GM12878 (cell line): ENCODE results near the gene ZNF469. TPM values are rescaled to one million over a fixed set of nuclear protein-coding genes. Genes with fewer than 3 reads are reported as not detected.

Experiments used
- ATAC-seq: fragments of 200-7000 bp; cut with Tn5 transposase; 3 replicates; pipeline ENCODE4 v1.9.1; 2020; ENCODE audit warnings: mild to moderate bottlenecking, moderate library complexity
- BruUV-seq: library from RNA; stranded (reverse); fragments of 400-500 nt; replicated peaks from 2 replicates; lab custom pipeline; 2021; lab: Mats Ljungman, UMichigan
- CTCF ChIA-PET: fragments of 300-600 bp; sonication (Branson Sonifier 250); formaldehyde crosslinking; extraction: SDS; loops from one replicate; lab custom pipeline; 2021; ENCODE audit warnings: inconsistent platforms; lab: Yijun Ruan, JAX
- POLR2A ChIA-PET: fragments of 350-600 bp; formaldehyde crosslinking; extraction: SDS; loops from one replicate; lab custom pipeline; 2021; ENCODE audit warnings: inconsistent platforms; lab: Charles Lee
- RAD21 ChIA-PET: fragments of 300-600 bp; sonication (Branson Sonifier 250); formaldehyde crosslinking; loops from one replicate; lab custom pipeline; 2023; ENCODE audit warnings: antibody characterized with exemption; ENCODE audit not compliant: unreplicated experiment; lab: Charles Lee
- SMC1A ChIA-PET: fragments of 300-600 bp; sonication (Branson Sonifier 250); formaldehyde crosslinking; loops from one replicate; lab custom pipeline; 2023; ENCODE audit not compliant: unreplicated experiment, uncharacterized antibody; lab: Charles Lee
- DNase-seq: peaks from one replicate; pipeline ENCODE4 v3.0.0-alpha.2; 2011; ENCODE audit warnings: low read depth, low spot score
- FAIRE-seq: peaks from 3 replicates; lab custom pipeline; 2011; peaks lifted over from hg19 to GRCh38; lab: Jason Lieb, UNC
- H2AFZ ChIP-seq: 2 replicates; pipeline ENCODE4 v1.6.0; 2011; ENCODE audit warnings: low read depth, low read length, control low read depth; ENCODE audit not compliant: control insufficient read depth
- H3K27ac ChIP-seq: 2 replicates; pipeline ENCODE4 v1.5.1; 2011; ENCODE audit warnings: control low read depth; ENCODE audit not compliant: control insufficient read depth, insufficient read depth
- H3K27me3 ChIP-seq, 2 experiments: replicated peaks in 1 of 2; 2 replicates each; pipeline versions ENCODE4 v1.6.0 to v1.6.1; 2011; ENCODE audit warnings: low read length in 1 of 2; ENCODE audit not compliant: control insufficient read depth in 2 of 2, insufficient read depth in 2 of 2
- H3K36me3 ChIP-seq, 2 experiments: 2 replicates each; pipeline ENCODE4 v1.5.1; 2011; ENCODE audit warnings: low read length in 1 of 2; ENCODE audit not compliant: control insufficient read depth in 2 of 2, insufficient read depth in 2 of 2
- H3K4me1 ChIP-seq: 2 replicates; pipeline ENCODE4 v1.6.1; 2011; ENCODE audit warnings: mild to moderate bottlenecking, low read length, moderate library complexity, mixed read lengths; ENCODE audit not compliant: control insufficient read depth, insufficient read depth
- H3K4me2 ChIP-seq: 2 replicates; pipeline ENCODE4 v1.6.0; 2011; ENCODE audit warnings: control low read depth; ENCODE audit not compliant: control insufficient read depth, insufficient read depth
- H3K4me3 ChIP-seq: fragments of 200-600 bp; sonication (generic); 2 replicates; pipeline ENCODE4 v1.5.1; 2016
- H3K79me2 ChIP-seq: 2 replicates; pipeline ENCODE4 v1.6.0; 2011; ENCODE audit warnings: low read length; ENCODE audit not compliant: control insufficient read depth, insufficient read depth
- H3K9ac ChIP-seq: 2 replicates; pipeline ENCODE4 v1.8.0; 2011; ENCODE audit warnings: low read length, control low read depth, mixed read lengths; ENCODE audit not compliant: control insufficient read depth, insufficient read depth
- H3K9me3 ChIP-seq: replicated peaks from 3 replicates; pipeline ENCODE4 v1.5.1; 2011; ENCODE audit warnings: mild to moderate bottlenecking, low read length; ENCODE audit not compliant: control insufficient read depth, insufficient read depth
- H4K20me1 ChIP-seq: 2 replicates; pipeline ENCODE4 v1.6.0; 2011; ENCODE audit not compliant: control insufficient read depth, insufficient read depth
- CBFB ChIP-seq: IDR thresholded peaks from 2 replicates; pipeline ENCODE4 v1.6.1; 2016; ENCODE audit warnings: antibody characterized with exemption, low read depth
- EGR1 ChIP-seq, 2 experiments: IDR thresholded peaks; 1 replicate in 1 of 2; 2 replicates in 1 of 2; pipeline ENCODE4 v1.6.1; 2011 to 2012; ENCODE audit warnings: low read depth in 2 of 2, low read length in 2 of 2, borderline replicate concordance in 1 of 2, mild to moderate bottlenecking in 1 of 2, moderate library complexity in 1 of 2
- ETV6 ChIP-seq, 2 experiments: fragments of 450-650 bp in 1 of 2; IDR thresholded peaks in 1 of 2; conservative IDR thresholded peaks in 1 of 2; 2 replicates each; pipeline ENCODE4 v1.6.1; 2014; ENCODE audit warnings: antibody characterized with exemption in 1 of 2, borderline replicate concordance in 1 of 2, low read depth in 1 of 2, mild to moderate bottlenecking in 1 of 2, moderate library complexity in 1 of 2
- EZH2 ChIP-seq: IDR thresholded peaks from 2 replicates; pipeline ENCODE4 v1.6.1; 2012; ENCODE audit warnings: low read depth, mild to moderate bottlenecking, control low read depth, inconsistent platforms, low read length, borderline replicate concordance; ENCODE audit not compliant: control insufficient read depth
- NR2F1 ChIP-seq: fragments of 450-650 bp; conservative IDR thresholded peaks from 2 replicates; pipeline ENCODE4 v1.6.1; 2017; ENCODE audit warnings: mild to moderate bottlenecking
- POU2F2 ChIP-seq: IDR thresholded peaks from 3 replicates; pipeline ENCODE4 v1.6.1; 2011; ENCODE audit warnings: low read depth, mild to moderate bottlenecking, low read length, borderline replicate concordance
- SKIL ChIP-seq: fragments of 450-650 bp; IDR thresholded peaks from 2 replicates; pipeline ENCODE4 v1.6.1; 2017; ENCODE audit warnings: mild to moderate bottlenecking, low read depth, inconsistent platforms; ENCODE audit not compliant: poor library complexity, severe bottlenecking
- SREBF1 ChIP-seq: IDR thresholded peaks from 2 replicates; pipeline ENCODE4 v1.6.1; 2012; ENCODE audit warnings: mild to moderate bottlenecking, low read length
- ZNF274 ChIP-seq: IDR thresholded peaks from one replicate; pipeline ENCODE4 v1.8.0; 2011; ENCODE audit not compliant: insufficient read length, insufficient read depth
- WGBS: methylation state at CpG from one replicate; pipeline ENCODE4 v1.1.6; 2016; ENCODE audit warnings: low lambda C conversion rate; ENCODE audit not compliant: insufficient replicate concordance, insufficient coverage; ENCODE audit errors: missing lambda C conversion rate; 5-methylcytosine and 5-hydroxymethylcytosine counted together
- in situ Hi-C: fragments of 300-500 bp; cut with MboI; formaldehyde crosslinking; loops from 9 replicates; pipeline ENCODE4 v1.14.3; 2018; ENCODE audit warnings: mixed read lengths
- intact Hi-C: fragments of 100-400 bp; cut with micrococcal nuclease; formaldehyde crosslinking; loops from one replicate; pipeline ENCODE4 v1.14.2; 2022; ENCODE audit not compliant: unreplicated experiment
- polyA plus RNA-seq, 11 experiments: library from polyadenylated mRNA; depleted of rRNA in 4 of 11; unstranded in 6 of 11; stranded (reverse) in 5 of 11; fragments of >200 nt; fragmentation: Nextera tagmentation in 4 of 11; fragmentation: Illumina TruSeq in 1 of 11; extraction: Ambion mirVana in 4 of 11; extraction: Trizol in 1 of 11; gene quantifications; 1 replicate in 1 of 11; 2 replicates in 10 of 11; pipeline versions ENCODE4 v1.2.1 to v1.2.3, GENCODE V29; 2011 to 2016; ENCODE audit warnings: inconsistent platforms in 2 of 11, missing spikeins in 2 of 11, low read depth in 1 of 11
- total RNA-seq, 4 experiments: library from RNA; depleted of rRNA in 3 of 4; stranded (reverse); fragments of >200 nt in 3 of 4; fragmentation: Illumina TruSeq in 1 of 4; extraction: Trizol in 1 of 4; gene quantifications; 2 replicates each; pipeline versions ENCODE4 v1.2.1 to v1.2.3, GENCODE V29; 2013 to 2021
- TF ChIP-seq, protein P1 (sequence below): fragments of 450-650 bp; formaldehyde crosslinking; IDR thresholded peaks from 2 replicates; pipeline ENCODE4 v1.4.0; 2022; ENCODE audit warnings: mild to moderate bottlenecking, moderate library complexity

The ZNF469 gene
- total and polyA plus RNA-seq, 10 of the 15 experiments (the other 5 are each of a cell fraction or from before 2014, with no cell fraction given): 0.01 to 0.21 (median 0.04) TPM; not detected in 3

DNA sequence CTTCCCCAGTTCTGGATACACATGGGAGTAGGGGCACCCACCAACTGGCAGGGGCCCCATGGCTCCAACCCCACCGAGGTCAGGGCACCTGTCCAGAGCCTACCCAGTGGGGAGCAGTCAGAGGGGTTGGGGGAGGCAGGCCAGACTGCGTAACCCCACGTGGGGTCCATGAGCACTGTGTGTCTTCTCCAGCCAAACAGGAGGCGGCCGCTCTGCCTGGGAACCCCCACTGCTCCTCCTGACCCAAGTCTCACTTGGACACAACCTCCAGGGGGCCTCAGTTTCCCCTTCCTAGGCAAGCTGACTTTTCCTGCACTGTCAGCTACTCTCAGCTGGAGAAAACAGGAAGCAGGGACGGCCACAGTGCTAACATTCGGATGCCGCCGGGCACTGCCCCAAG is 7.5 kb downstream of the ZNF469 start:
- POLR2A ChIA-PET: no interaction called here
- H3K4me1 ChIP-seq: no peaks in the 10 kb centered on the region
- RAD21 ChIA-PET: no interaction called here
- H4K20me1 ChIP-seq: no peaks in the 10 kb centered on the region
- H3K9ac ChIP-seq: no peak overlapping the region
- no peak overlapping the region for H2AFZ ChIP-seq
- WGBS: 49% methylated on average over 9 of the region's 9 CpGs
- no TSS peak for BruUV-seq
- DNase-seq: no peak
- CTCF ChIA-PET: no interaction called here
- no peak for FAIRE-seq
- SMC1A ChIA-PET: no interaction called here
- TF ChIP-seq POU2F2 (no peak), SKIL (no peak), NR2F1 (no peak), EZH2 (no peak), EGR1 (IDR thresholded peaks at IDR 0.05; ENCODE audit: borderline replicate concordance in 1 of 2, low read depth in 2 of 2, low read length in 2 of 2) (no peak), ZNF274 (no peak), CBFB (no peak), SREBF1 (no peak), ETV6 (conservative IDR thresholded peaks at IDR 0.05 in 1 of 2, IDR thresholded peaks at IDR 0.05 in 1 of 2; ENCODE audit: borderline replicate concordance in 1 of 2, low read depth in 1 of 2) (no peak)
- TF ChIP-seq, protein P1, sequence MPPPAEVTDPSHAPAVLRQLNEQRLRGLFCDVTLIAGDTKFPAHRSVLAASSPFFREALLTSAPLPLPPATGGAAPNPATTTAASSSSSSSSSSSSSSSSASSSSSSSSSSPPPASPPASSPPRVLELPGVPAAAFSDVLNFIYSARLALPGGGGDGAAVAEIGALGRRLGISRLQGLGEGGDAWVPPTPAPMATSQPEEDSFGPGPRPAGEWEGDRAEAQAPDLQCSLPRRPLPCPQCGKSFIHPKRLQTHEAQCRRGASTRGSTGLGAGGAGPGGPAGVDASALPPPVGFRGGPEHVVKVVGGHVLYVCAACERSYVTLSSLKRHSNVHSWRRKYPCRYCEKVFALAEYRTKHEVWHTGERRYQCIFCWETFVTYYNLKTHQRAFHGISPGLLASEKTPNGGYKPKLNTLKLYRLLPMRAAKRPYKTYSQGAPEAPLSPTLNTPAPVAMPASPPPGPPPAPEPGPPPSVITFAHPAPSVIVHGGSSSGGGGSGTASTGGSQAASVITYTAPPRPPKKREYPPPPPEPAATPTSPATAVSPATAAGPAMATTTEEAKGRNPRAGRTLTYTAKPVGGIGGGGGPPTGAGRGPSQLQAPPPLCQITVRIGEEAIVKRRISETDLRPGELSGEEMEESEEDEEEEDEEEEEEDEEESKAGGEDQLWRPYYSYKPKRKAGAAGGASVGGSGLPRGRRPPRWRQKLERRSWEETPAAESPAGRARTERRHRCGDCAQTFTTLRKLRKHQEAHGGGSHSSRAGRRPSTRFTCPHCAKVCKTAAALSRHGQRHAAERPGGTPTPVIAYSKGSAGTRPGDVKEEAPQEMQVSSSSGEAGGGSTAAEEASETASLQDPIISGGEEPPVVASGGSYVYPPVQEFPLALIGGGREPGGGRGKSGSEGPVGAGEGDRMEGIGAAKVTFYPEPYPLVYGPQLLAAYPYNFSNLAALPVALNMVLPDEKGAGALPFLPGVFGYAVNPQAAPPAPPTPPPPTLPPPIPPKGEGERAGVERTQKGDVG (CRISPR knock-in tag): no peak
- TF ChIP-seq, all 136 proteins: peak for 0
- Histone ChIP-seq H3K4me2 (no peak overlapping the region), H3K36me3 (no peaks in the 10 kb centered on the region), H3K27me3 (peaks cover 4 to 9% of the 10 kb centered on the region in 2 experiments; a peak in 2 of 4 replicates), H3K4me3 (no peak overlapping the region), H3K79me2 (no peaks in the 10 kb centered on the region), H3K27ac (no peak overlapping the region), H3K9me3 (no peaks in the 10 kb centered on the region)
- in situ Hi-C loops: no loop called here
- intact Hi-C loops: no loop called here
- ATAC-seq: no peak
